Endothelial cell (in vitro differentiated cells): ENCODE results near the gene GNGT1. TPM values are rescaled to one million over a fixed set of nuclear protein-coding genes. Genes with fewer than 3 reads are reported as not detected.

ENCODE experiments used
- DNase-seq: peaks from one replicate; pipeline ENCODE4 v3.0.0; 2021; ENCODE audit warnings: low spot score
- H3K27ac Mint-ChIP-seq: one replicate; pipeline ENCODE4 v1.8.0; 2021; ENCODE audit warnings: mixed read lengths, inconsistent platforms; ENCODE audit not compliant: unreplicated experiment
- H3K27me3 Mint-ChIP-seq: one replicate; pipeline ENCODE4 v1.8.0; 2021; ENCODE audit warnings: mild to moderate bottlenecking, moderate library complexity, mixed read lengths, inconsistent platforms; ENCODE audit not compliant: unreplicated experiment
- H3K36me3 Mint-ChIP-seq: one replicate; pipeline ENCODE4 v1.8.0; 2021; ENCODE audit warnings: mild to moderate bottlenecking, low read depth, mixed read lengths, inconsistent platforms; ENCODE audit not compliant: unreplicated experiment
- H3K4me1 Mint-ChIP-seq: one replicate; pipeline ENCODE4 v1.8.0; 2021; ENCODE audit warnings: mild to moderate bottlenecking, mixed read lengths, inconsistent platforms; ENCODE audit not compliant: unreplicated experiment
- H3K4me3 Mint-ChIP-seq: one replicate; pipeline ENCODE4 v1.8.0; 2021; ENCODE audit warnings: mild to moderate bottlenecking, mixed read lengths, inconsistent platforms; ENCODE audit not compliant: unreplicated experiment
- H3K9me3 Mint-ChIP-seq: one replicate; pipeline ENCODE4 v1.8.0; 2021; ENCODE audit warnings: mixed read lengths, inconsistent platforms; ENCODE audit not compliant: unreplicated experiment
- total RNA-seq: library from RNA; stranded (reverse); fragmentation: NEBNext Ultra II Directional; extraction: Animal tissue kit (Norgen Biotek cat#: 25700); gene quantifications from one replicate; pipeline ENCODE4 v1.2.1, GENCODE V29; 2021; ENCODE audit not compliant: unreplicated experiment
- TF ChIP-seq, protein P1 (sequence below): fragments of 200-600 bp; sonication (generic); IDR thresholded peaks from one replicate; pipeline ENCODE4 v1.5.0; 2021; ENCODE audit warnings: antibody characterized with exemption; ENCODE audit not compliant: unreplicated experiment

Gene GNGT1
- total RNA-seq, 1 donor from 2014 or later: not detected

DNA sequence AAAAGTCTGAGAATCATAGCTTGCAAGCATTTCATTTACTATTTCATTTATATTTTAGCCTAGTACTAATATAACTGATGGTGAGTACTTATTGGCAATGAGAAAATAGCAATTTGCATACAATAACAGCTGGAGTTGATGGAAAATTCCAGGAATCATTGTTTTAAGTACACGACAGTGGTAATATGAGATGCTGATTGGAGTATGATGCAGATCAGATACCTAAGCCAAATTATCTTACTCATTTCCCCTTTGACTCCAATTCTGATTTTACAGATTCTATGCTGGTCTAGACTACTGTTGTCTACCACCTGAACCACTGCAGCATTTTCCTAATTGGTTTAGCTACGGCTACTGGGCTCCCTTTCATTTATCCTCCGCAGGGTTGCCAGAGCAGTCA is 51.8 kb downstream of the GNGT1 start:
- DNase-seq: no peak
- Mint-ChIP-seq H3K27me3 (peaks cover 1% of the 10 kb centered on the region), H3K9me3 (no peaks in the 10 kb centered on the region), H3K27ac (no peak overlapping the region), H3K4me1 (peaks cover 6% of the 10 kb centered on the region), H3K36me3 (no peaks in the 10 kb centered on the region), H3K4me3 (no peak overlapping the region)
- TF ChIP-seq, protein P1, sequence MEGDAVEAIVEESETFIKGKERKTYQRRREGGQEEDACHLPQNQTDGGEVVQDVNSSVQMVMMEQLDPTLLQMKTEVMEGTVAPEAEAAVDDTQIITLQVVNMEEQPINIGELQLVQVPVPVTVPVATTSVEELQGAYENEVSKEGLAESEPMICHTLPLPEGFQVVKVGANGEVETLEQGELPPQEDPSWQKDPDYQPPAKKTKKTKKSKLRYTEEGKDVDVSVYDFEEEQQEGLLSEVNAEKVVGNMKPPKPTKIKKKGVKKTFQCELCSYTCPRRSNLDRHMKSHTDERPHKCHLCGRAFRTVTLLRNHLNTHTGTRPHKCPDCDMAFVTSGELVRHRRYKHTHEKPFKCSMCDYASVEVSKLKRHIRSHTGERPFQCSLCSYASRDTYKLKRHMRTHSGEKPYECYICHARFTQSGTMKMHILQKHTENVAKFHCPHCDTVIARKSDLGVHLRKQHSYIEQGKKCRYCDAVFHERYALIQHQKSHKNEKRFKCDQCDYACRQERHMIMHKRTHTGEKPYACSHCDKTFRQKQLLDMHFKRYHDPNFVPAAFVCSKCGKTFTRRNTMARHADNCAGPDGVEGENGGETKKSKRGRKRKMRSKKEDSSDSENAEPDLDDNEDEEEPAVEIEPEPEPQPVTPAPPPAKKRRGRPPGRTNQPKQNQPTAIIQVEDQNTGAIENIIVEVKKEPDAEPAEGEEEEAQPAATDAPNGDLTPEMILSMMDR: no peak

DNA sequence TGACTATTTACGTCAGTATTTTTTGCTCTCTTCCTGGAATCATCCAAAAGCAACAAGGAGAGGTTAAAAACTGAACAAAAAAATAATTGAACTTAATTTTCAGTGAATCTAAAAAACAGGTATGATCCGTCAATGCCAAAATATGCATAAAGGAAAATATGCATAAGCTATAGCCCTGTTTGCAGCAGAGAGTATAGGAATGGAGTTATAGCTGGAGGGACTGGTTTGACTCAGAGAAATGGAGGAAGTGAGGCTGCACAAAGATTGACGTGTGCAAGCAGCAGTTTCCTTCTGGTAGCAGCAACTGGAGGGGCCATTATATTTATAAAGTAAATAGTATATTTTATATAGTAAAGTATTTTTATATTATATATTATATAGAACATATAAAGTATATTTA is 52.3 kb downstream of the GNGT1 start:
- H3K27me3 Mint-ChIP-seq: peaks cover 1% of the 10 kb centered on the region
- H3K27ac Mint-ChIP-seq: no peak overlapping the region
- H3K4me3 Mint-ChIP-seq: no peak overlapping the region
- no peaks in the 10 kb centered on the region for H3K36me3 Mint-ChIP-seq
- DNase-seq: no peak
- TF ChIP-seq, protein P1: no peak
- H3K4me1 Mint-ChIP-seq: peaks cover 6% of the 10 kb centered on the region
- no peaks in the 10 kb centered on the region for H3K9me3 Mint-ChIP-seq

Other genes starting within 250 kb of the GNGT1 start
- gene TFPI2, start 15.8 kb upstream of the GNGT1 start, total RNA-seq: 1.9 TPM
- gene GNG11, start 15.2 kb downstream of the GNGT1 start, total RNA-seq: 133 TPM
- gene BET1, start 97.8 kb downstream of the GNGT1 start, total RNA-seq: 30.0 TPM